KMS-11 (cell line): ENCODE data around the gene MATR3.
A peak's percentile ranks its signal among the peaks of the same experiment; 100 is the strongest.
"Not testable (repeated sequence)": the region's sequence is repeated elsewhere in the genome, so short reads cannot be mapped to it uniquely, and the experiment has no call there.

Source experiments
- H2AFZ ChIP-seq: fragments of 200-600 bp; sonication (generic); 2 replicates; pipeline ENCODE4 v1.6.1; 2016; ENCODE audit warnings: antibody characterized with exemption, mixed run types, low read depth
- H3K27ac ChIP-seq: fragments of 200-600 bp; sonication (generic); 2 replicates; pipeline ENCODE4 v1.6.1; 2016; ENCODE audit warnings: mild to moderate bottlenecking, mixed run types
- H3K27me3 ChIP-seq: fragments of 200-600 bp; sonication (generic); 2 replicates; pipeline ENCODE4 v1.6.1; 2017; ENCODE audit warnings: mild to moderate bottlenecking, low read depth, mixed run types, moderate library complexity; ENCODE audit not compliant: insufficient read depth
- H3K36me3 ChIP-seq: fragments of 200-600 bp; sonication (generic); 2 replicates; pipeline ENCODE4 v1.6.1; 2017; ENCODE audit warnings: mild to moderate bottlenecking, mixed run types; ENCODE audit not compliant: insufficient read depth
- H3K4me1 ChIP-seq: fragments of 200-600 bp; sonication (generic); 2 replicates; pipeline ENCODE4 v1.6.1; 2016; ENCODE audit warnings: mild to moderate bottlenecking, low read depth, mixed run types; ENCODE audit not compliant: poor library complexity, severe bottlenecking
- H3K4me2 ChIP-seq: fragments of 200-600 bp; sonication (generic); 2 replicates; pipeline ENCODE4 v1.7.0; 2016; ENCODE audit warnings: mild to moderate bottlenecking, mixed run types
- H3K4me3 ChIP-seq: fragments of 200-600 bp; sonication (generic); IDR thresholded peaks from 2 replicates; pipeline ENCODE4 v1.6.1; 2017; ENCODE audit warnings: low read depth, low read length, mixed read lengths; ENCODE audit not compliant: insufficient read depth
- H3K79me2 ChIP-seq: fragments of 200-600 bp; sonication (generic); 2 replicates; pipeline ENCODE4 v1.6.1; 2016; ENCODE audit warnings: low read depth, mixed run types; ENCODE audit not compliant: insufficient read depth
- H3K9ac ChIP-seq: fragments of 200-600 bp; sonication (generic); 2 replicates; pipeline ENCODE4 v1.6.1; 2016; ENCODE audit warnings: mild to moderate bottlenecking, mixed run types
- H4K20me1 ChIP-seq: fragments of 200-600 bp; sonication (generic); 2 replicates; pipeline ENCODE4 v1.6.1; 2016; ENCODE audit warnings: mild to moderate bottlenecking, mixed run types; ENCODE audit not compliant: insufficient read depth
- CTCF ChIP-seq: fragments of 200-600 bp; sonication (generic); conservative IDR thresholded peaks from 2 replicates; pipeline ENCODE4 v1.6.1; 2017; ENCODE audit warnings: low read depth, mild to moderate bottlenecking, antibody characterized with exemption, low read length, moderate library complexity, mixed read lengths

Gene MATR3

GRCh38 chr5:139341689-139342422, 48.3 kb downstream of the MATR3 start, which contains the start of gene PAIP2:
Gene PAIP2, plus strand, starts transcription at chr5:139341854. Its CDS starts 21,931 bp downstream, at chr5:139363785.
- H3K4me1 ChIP-seq: peaks cover 22% of the 10 kb centered on the region
- peak; percentile 50; the same call in 1 of the 2 replicates for TF ChIP-seq CTCF
- H3K4me3 ChIP-seq: no peak within 1 kb of the TSS
- H3K9ac ChIP-seq: peak within 1 kb of the TSS; percentile 86
- no peaks in the 10 kb centered on the region for H4K20me1 ChIP-seq
- H3K27me3 ChIP-seq: no peaks in the 10 kb centered on the region
- H2AFZ ChIP-seq: peak within 1 kb of the TSS; percentile 58
- H3K36me3 ChIP-seq: no peaks in the 10 kb centered on the region
- H3K4me2 ChIP-seq: peak within 1 kb of the TSS; percentile 91
- H3K79me2 ChIP-seq: peaks cover 45% of the 10 kb centered on the region
- peak within 1 kb of the TSS; percentile 93 for H3K27ac ChIP-seq

GRCh38 chr5:139342423-139342723, 48.8 kb downstream of the MATR3 start:
- peak overlapping the region; percentile 86 for H3K9ac ChIP-seq
- peaks cover 22% of the 10 kb centered on the region for H3K4me1 ChIP-seq
- no peaks in the 10 kb centered on the region for H4K20me1 ChIP-seq
- no peaks in the 10 kb centered on the region for H3K36me3 ChIP-seq
- H3K4me3 ChIP-seq: no peak overlapping the region
- peak overlapping the region; percentile 93 for H3K27ac ChIP-seq
- H3K79me2 ChIP-seq: peaks cover 50% of the 10 kb centered on the region
- H2AFZ ChIP-seq: peak overlapping the region; percentile 58; the same call in 1 of the 2 replicates
- peak overlapping the region; percentile 91 for H3K4me2 ChIP-seq
- TF ChIP-seq CTCF: no peak
- H3K27me3 ChIP-seq: no peaks in the 10 kb centered on the region

GRCh38 chr5:139343476-139343875, 49.9 kb downstream of the MATR3 start:
- no peak overlapping the region; the same call in 1 of the 2 replicates for H3K27ac ChIP-seq
- peaks cover 59% of the 10 kb centered on the region for H3K79me2 ChIP-seq

GRCh38 chr5:139344177-139344576, 50.6 kb downstream of the MATR3 start:
- no peak overlapping the region for H2AFZ ChIP-seq
- peaks cover 66% of the 10 kb centered on the region for H3K79me2 ChIP-seq
- H3K27me3 ChIP-seq: no peaks in the 10 kb centered on the region
- H3K4me2 ChIP-seq: peak overlapping the region; percentile 91; the same call in 1 of the 2 replicates
- H3K9ac ChIP-seq: no peak overlapping the region
- H3K4me3 ChIP-seq: no peak overlapping the region
- H3K27ac ChIP-seq: no peak overlapping the region
- H4K20me1 ChIP-seq: no peaks in the 10 kb centered on the region
- peaks cover 22% of the 10 kb centered on the region for H3K4me1 ChIP-seq
- no peaks in the 10 kb centered on the region for H3K36me3 ChIP-seq
- TF ChIP-seq CTCF: no peak

More at GRCh38 chr5:139343476-139343875, 49.9 kb downstream of the MATR3 start:
- Histone ChIP-seq H3K4me2 (peak overlapping the region; percentile 91), H3K4me3 (no peak overlapping the region), H2AFZ (no peak overlapping the region), H3K27me3 (no peaks in the 10 kb centered on the region), H3K4me1 (peaks cover 22% of the 10 kb centered on the region), H3K36me3 (no peaks in the 10 kb centered on the region), H4K20me1 (no peaks in the 10 kb centered on the region), H3K9ac (no peak overlapping the region; the same call in 1 of the 2 replicates)
- no peak for TF ChIP-seq CTCF

- peaks cover 76% of the 10 kb centered on the region for H3K79me2 ChIP-seq
- peaks cover 22% of the 10 kb centered on the region for H3K4me1 ChIP-seq
- H3K4me2 ChIP-seq, H3K9ac ChIP-seq, H3K27ac ChIP-seq, H3K36me3 ChIP-seq, H4K20me1 ChIP-seq, H2AFZ ChIP-seq, H3K27me3 ChIP-seq, H3K4me3 ChIP-seq: not testable (repeated sequence)
Measured at GRCh38 chr5:139345442-139345841, 51.9 kb downstream of the MATR3 start.

- not testable (repeated sequence) for H3K4me3 ChIP-seq, H4K20me1 ChIP-seq, H3K27me3 ChIP-seq, H3K27ac ChIP-seq, H2AFZ ChIP-seq, H3K36me3 ChIP-seq, H3K4me2 ChIP-seq, H3K9ac ChIP-seq
- Histone ChIP-seq H3K4me1 (peaks cover 17% of the 10 kb centered on the region), H3K79me2 (peaks cover 93% of the 10 kb centered on the region)
Measured at GRCh38 chr5:139347863-139348262, 54.3 kb downstream of the MATR3 start.
